Right lobe of liver (tissue), 4 donors: ENCODE results near the gene NRXN3.

ENCODE experiments used
- POLR2A ChIP-seq: fragments of 450-650 bp; IDR thresholded peaks from one replicate; pipeline ENCODE4 v1.6.1; 2017; ENCODE audit warnings: antibody characterized with exemption, mild to moderate bottlenecking
- TF ChIP-seq, protein P1 (sequence below), 4 donors: fragments of 200-600 bp in 3 of 4; fragments of 450-650 bp in 1 of 4; IDR thresholded peaks; one replicate each; pipeline versions ENCODE4 v1.5.1 to v1.8.0; 2016 to 2022; ENCODE audit warnings: antibody characterized with exemption in 4 of 4, mild to moderate bottlenecking in 2 of 4
- donor health status: DM: no; HTN: no; CAD: no.
- donor health status: DM: no; HTN: no; CAD: no.
- donor health status: DM: no; HTN: yes; CAD: no.

- no peak for TF ChIP-seq POLR2A
- TF ChIP-seq, protein P1, sequence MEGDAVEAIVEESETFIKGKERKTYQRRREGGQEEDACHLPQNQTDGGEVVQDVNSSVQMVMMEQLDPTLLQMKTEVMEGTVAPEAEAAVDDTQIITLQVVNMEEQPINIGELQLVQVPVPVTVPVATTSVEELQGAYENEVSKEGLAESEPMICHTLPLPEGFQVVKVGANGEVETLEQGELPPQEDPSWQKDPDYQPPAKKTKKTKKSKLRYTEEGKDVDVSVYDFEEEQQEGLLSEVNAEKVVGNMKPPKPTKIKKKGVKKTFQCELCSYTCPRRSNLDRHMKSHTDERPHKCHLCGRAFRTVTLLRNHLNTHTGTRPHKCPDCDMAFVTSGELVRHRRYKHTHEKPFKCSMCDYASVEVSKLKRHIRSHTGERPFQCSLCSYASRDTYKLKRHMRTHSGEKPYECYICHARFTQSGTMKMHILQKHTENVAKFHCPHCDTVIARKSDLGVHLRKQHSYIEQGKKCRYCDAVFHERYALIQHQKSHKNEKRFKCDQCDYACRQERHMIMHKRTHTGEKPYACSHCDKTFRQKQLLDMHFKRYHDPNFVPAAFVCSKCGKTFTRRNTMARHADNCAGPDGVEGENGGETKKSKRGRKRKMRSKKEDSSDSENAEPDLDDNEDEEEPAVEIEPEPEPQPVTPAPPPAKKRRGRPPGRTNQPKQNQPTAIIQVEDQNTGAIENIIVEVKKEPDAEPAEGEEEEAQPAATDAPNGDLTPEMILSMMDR (IDR thresholded peaks at IDR 0.05), result no peak
Observed at GRCh38 chr14:79601579-79601978, 1431.4 kb downstream of the NRXN3 start.
